Stimulated activated CD4-positive, alpha-beta T cell treated with anti-CD3 and anti-CD28 coated beads, Interleukin-15, amount 100 ng/mL, for 24 hours (primary cell): ENCODE measurements around the gene MAPK9.

ENCODE experiments used
- DNase-seq: peaks from one replicate; pipeline ENCODE4 v3.0.0-alpha.2; 2020

The MAPK9 gene

DNA sequence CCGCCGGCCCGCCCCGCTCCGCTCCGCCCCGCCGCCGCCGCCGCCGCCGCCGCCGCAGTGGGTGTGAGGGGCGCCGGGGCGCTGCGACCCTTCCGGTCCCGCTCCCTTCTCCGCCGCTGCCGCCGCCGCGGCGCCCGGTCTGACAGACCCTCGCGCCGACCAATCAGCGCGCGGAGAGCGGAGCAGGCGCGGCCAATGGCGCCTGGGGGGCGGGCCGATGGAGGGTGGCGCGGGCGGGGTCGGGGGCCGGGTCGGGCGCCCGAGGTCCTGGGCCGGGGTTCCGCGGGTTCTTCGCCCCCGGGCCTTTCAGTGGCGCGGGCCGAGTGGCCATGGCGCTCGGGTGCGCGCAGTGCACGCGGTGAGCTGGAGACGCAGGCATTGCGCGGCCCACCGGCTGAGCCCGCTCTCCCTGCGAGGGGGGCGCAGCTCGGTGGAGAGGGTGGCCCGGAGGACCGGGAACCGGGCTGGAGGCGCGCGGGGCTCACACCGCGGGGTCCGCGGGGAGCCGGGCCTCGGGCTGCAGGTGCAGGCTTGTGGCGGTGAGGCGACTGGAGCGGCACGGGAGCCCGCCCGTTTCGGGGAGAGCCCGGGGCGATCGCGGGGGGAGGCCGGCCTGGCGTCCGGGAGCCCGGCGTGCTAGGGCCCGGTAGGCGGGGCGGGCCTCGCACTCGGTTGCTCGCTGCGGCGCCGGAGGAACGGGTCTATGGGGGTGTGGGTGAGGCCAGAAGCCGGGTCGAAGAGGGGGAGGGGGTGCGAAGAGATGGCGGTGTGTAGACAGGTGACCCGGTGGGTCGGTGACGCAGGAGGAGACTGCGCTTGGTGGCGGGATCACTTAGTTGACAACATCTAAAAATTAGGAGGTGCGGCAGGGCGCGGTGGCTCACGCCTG lies at the start of gene MAPK9:
TSS of gene MAPK9 (minus strand) at position 141 of the 889 bp plus-strand sequence. CDS start 11,522 bp downstream, outside the sequence.
- DNase-seq, result peak; percentile 89

DNA sequence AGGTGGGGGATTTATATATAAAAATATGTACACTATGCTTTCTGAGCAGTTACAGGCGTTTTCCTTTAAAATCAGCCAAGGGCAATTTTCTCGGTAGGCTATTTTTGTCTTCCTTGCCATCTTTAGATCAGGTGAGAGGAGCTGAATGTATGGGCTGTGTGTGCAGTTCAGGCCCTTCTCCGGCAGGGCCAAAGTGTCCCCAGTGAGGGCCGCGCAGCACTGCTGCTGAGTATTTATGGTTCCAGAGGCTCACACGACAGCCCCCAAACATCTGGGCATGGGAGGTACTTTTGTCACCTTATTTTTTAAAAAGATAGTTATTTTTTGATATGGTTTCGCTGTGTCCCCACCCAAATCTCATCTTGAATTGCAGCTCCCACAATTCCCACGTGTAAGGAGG lies 49.7 kb upstream of the MAPK9 start:
- no peak for DNase-seq

DNA sequence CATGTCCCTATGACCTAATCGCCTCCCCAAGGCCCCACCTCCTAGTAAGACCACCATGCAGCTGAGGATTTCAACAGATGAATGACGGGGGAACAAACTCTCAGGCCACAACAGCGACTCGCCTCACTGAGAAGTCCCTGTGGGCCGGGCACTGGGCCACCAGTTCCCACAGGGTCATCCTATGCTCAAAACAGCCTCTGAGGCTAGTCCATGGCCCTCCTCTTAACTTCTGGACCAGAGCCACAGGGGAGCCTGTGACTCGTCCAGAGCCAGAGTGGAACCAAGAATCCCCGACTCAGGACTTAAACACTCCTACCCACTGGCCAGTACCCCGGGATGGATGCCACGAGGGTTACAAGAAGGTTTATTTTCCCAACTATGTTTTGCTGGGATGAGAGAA lies 49.0 kb upstream of the MAPK9 start:
- no peak for DNase-seq

DNA sequence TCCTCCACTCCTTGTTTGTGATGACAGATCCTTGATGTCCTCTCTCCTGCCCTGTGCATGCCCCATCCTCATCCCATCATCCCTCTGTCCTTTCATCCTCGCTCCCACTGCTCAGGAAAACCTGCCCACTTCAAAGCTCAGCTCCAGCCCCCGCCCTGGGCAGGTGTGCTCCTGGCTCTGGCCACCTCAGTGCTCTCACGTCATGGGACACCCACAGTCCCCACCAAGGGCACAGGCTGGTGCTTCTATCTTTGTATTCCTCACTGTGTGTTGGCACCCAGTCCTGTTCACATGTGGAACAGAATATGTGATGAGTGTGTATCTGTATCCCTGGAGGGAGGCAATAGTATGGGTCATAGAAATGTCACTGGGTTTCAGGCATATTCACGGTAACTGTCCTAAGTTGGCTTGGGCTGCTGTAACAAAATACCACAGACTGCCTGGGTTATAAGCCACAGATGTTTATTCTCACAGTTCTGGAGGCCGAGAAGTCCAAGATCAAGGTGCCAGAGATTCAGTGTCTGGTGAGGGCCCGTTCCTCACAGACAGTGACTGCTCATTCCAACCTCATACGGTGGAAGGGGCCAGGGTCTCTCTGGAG lies 47.8 kb upstream of the MAPK9 start:
- DNase-seq, result no peak

DNA sequence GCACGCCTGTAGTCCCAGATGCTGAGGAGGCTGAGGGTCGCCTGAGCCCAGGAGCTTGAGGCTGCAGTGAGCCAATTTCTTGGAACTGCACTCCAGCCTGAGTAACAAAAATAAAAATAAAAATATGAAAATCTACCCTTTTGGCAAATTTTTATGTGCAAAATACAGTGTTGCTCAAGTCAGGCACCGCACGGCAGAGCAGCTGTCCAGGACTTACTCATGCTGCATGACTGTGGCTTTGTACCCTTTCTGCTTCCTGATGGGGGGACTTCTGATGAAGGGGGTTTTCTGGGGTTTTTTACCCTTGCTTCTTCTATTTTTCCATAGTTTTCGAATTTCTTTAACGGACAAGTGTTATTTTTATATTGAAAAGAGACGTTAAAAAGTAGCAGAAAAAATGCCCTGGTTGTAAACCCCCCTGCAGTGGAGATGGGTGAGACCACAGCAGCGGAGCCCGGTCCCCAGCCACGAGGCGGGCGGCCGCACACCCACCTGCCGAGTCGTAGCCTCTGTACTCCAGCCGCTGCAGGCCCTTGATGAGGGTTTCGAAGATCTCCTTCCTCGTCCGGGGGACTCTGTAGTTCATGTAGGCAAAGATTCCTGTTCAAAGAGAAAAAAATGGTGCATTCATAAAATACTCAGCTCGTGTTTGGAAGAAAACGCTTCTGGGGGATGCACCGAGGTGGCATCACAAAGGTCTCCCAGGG lies 46.3 kb upstream of the MAPK9 start:
- DNase-seq, result no peak

DNA sequence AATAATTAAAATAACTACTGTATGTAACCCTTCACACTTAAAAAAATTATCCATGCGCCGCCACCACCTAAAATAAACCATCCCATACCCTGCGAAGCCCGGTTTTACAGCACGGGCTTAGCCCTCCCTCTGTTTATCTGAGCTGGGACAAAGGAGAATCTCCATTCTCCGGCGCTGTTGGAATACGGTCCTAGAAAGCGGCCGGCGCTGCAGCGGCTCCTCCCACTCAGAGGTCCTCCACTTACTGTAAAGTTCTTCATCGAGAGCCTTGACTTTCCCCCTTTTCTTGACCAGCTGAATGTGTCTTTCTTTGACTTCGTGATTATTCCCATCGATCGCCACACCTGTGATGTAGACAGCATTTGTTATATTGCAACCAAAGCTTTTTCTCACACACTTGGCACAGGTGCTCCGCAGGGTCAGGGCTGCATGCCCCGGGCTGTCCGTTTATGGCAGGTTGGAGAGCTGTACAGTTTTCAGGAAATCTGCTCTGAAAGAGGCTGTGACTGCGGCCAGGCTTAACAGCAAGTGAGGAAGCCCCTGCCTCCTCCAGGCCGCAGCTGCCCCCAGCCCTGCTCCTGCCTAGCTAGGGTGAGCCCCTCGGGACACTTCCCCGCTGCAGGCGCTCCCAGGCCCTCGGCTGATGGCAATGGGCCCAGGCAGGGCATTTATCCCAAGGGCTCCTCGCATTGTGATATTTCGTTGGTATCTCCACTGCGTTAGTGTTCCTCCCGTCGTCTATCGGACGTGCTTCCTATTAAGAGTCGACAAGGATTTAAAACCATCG lies 44.5 kb upstream of the MAPK9 start:
- no peak for DNase-seq

DNA sequence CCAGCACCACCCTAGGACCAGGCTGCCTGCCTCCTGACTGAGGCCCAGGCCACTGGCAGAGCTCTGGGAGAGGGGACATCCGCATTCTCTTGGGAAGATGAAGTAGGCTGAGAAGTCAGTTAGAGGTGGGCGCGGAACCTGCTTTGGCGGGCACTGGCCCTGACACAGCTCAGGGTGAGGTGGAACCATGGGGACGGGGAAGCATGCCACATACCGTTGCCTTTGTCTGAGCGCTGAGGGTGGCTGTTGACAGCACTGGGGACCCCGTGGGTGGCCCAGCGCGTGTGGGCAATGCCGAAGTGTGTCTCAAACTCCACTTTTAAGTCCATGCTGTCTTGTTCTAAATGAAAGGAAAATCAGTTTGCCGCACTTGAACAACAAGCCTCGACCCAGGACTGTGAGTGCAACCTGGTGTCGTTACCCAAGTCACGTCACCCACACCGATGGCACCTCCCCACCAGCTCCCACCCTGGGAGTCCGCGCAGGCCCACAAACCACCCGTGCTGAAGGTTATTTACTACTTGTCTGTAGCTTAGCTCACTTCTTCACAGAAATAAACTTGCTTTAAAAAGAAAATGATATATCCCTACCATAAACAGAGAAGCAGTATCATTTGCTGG lies 43.8 kb upstream of the MAPK9 start:
- no peak for DNase-seq

DNA sequence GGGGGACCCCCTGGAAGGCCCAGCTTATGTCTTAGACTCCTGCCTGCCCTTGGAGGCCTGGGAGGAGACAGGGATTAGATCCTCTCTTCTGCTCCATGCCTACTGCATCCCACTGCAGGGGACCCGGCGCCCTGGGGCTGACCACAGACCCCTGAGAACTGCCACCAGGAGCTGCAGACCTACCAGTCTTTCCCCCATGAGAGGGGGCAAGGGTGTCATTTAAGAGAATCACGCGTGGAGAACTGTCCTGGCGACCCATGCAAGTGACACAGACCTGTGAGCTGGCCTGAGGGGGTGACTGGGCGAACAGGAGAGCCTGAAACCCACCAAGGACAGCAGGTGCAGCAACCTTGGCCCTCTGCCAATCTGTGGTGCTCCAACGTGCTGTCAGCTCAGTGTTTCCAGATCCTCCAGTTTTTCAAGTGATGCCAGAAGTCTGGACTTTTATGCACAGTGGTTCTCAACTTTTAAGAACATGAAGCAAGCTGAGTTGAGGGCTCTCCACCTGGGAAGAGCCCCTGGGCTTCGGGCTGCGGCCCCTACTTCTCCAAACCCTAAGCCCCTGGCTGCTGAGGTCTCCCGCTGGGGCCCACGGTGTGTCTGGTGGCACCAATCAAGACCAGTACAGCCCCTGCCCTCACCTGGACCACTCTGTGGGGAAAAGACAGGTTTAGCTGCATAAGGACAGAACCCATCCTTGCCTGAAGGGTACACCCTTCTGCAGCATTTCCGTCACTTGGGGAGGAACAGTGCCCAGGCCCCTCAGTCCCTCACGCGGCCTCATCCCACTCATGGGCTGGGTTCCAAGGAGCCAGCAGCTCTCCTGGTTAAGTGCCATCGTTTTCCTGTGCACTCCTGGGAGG lies 43.1 kb upstream of the MAPK9 start:
- no peak for DNase-seq

DNA sequence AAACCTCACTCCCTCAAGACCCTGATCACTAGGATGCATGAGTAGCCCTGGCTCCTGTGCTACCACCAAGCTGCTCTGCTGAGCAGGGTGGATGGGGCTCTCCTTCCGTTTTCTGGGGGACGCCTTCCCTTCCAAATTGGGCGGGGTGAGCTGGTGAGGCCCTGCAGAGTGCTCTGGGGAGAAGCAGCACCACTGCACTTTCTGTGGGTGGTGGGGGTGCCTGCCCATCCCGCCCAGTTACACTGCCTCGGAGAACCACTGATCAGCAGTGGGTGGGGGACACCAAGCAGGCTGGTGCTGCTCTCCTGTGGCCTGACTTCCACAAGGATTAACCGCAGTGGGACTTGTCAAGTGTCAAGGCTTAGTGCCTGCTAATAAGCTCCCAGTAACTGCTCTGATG lies 42.3 kb upstream of the MAPK9 start:
- DNase-seq, result no peak

DNA sequence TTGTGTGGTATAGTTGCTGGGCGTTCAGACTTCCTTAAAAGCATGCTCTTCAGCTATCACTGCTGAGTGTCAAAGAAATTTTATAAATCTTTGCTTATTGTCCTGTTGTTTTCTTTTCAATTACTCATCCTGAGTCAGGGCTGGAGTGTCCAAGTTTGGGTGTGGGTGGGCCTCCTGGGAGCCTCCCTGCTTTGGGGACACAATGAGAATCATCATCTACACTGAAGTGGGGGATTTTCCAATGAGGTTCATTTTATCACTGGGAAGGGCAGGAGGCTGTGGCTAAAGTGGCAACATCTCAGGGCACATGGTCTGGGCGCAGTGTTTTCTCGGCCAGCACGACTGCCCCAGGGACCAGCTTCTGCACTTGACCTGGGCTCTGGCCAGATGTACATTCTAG lies 41.8 kb upstream of the MAPK9 start:
- DNase-seq, result no peak

DNA sequence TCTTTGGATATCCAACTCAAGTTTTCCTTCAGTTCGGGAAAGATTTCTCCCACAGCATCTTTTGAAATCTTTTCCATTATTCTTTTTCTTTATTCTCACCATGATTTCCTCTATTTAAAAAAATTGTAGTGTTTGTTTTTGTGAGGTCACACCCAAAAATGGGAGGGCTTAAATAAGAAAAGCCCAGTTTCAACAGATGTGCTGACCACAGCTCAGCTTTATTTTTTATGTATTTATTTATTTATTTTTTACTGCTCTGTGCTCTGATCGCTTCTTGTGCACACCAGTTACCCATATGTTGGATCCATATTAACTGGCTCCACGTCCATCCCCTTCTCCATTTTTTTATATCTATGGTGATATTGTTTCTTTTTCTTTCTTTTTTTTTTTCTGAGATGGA lies 41.0 kb upstream of the MAPK9 start:
- no peak for DNase-seq

DNA sequence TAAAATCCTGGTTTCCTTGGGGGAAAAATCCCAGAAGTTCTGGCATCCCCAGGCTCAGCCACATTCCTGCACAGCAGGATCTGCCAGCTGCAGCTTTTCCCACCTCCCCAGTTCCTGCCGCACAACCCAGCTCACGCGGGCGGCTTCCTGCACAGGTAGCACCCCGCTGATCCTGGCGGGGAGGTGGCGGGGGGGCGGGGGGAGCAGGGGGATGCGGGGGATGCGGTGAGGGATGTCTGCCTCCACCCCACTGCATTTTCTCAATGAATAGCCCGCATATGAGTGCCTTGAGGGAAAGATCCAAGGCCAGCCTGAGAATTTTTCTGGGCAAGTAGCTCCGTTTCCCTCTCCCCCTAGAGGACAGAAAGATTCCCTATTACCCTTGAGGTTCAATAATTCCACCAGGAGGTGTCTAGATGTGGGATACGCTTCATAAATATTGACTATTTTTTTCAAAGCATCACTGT lies 40.2 kb upstream of the MAPK9 start:
- DNase-seq, result no peak

DNA sequence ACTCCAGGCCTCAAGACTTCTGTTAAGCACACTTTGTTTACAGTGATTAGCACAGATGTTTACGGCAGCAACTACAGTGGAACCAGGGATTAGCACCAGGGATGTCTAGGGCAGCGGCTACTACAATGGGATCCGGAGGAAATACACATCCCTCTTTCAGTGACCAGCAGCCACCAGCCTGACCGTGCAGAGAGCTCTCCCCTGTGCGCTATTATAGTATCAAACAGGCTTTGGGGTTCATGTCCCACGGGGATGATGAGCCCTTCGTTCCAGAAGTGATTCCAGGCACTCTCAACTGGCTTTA lies 39.7 kb upstream of the MAPK9 start:
- DNase-seq, result no peak

DNA sequence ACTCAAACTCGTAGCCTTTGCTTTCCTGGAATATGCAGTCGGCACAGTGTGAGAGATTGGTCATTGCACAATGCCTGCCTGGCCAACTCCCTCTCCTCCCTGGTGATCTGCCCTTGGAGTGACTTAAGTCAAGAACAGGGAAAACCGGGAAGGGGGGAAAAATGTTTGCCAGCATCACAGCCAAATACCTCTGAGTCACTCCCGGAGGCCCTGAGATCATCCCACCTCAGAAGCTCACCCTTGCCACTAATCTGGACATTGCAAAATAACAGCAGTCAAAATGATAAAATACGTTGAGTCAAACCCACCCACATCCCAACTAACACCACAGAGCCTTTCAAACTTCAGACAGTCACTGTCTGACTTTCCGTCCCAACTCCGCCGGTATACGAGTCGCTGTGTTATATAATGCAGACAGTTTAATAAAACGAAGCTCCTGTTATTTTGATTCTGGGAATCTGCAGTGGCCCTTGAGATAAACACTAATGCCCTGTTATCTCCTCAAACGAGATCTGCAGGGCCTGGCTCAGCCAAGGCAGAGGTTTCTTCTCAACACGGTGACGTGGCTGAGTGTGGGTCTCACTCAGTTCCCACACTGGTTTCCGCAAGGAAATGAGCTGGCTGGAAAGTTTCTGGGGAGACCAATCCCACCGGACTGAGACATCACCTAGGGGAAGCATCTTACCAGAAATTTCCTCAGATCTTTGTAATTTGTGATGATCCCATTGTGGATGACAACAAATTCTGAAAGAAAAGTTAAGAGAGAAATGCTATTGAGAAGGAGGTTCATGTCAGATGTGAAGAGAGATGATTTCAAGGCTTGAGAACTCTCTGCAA lies 39.1 kb upstream of the MAPK9 start:
- no peak for DNase-seq

DNA sequence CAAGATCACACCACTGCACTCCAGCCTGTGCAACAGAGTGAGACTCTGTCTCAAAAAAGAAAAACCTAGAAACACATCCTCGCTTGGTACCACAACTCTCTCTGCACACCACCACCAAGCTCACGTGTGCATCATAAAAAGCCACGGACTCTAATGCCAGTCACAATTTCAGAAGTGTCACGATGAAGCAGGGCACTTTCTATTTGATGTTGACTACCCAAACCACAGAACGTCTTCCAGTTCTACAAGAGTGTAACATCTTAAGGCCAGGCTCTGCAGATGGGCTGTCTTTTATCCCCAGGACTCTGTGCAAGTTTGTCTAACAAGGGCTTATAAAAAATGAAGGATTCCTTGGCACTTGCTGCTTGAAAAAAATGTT lies 38.4 kb upstream of the MAPK9 start:
- no peak for DNase-seq

DNA sequence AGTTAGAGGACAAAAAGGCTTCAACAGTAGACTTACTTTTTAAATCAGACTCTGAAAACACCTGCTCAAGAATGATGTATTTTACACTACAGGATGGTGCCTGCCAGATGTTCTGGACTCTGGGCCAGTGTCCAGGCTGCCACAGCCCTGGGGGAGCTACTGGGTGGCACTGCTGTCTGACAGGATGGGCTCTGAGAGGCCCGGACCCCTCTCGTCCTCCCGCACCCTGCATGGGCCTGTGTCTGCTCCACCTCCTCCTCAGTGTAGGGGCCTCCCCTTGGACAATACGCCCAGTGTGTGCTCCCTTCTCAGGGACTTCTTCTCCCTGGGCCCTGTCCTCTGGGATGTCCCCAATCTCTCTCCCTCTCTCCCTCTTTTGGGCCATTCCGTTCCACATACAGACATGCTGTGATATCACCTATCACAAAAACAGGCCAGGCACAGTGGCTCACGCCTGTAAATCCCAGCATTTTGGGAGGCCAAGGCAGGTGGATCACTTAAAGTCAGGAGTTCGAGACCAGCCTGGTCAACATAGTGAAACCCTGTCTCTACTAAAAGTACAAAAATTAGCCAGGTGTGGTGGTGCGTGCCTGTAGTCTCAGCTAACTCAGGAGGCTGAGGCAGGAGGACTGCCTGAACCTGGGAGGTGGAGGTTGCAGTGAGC lies 37.9 kb upstream of the MAPK9 start:
- no peak for DNase-seq

DNA sequence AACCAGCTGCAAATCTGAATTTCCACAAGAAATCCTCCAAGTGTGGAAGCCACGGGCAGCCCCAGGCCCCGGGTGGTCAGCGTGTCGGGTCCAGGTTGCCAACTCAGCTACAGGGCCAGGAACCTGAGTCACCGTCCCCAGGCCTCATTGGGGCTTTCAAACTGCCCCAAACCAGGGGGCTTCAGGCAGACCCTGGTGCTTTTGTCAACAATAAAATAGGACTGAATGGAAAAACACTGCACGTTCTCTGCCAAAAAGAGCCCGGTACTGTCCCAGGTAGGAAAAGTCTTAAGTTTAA lies 37.2 kb upstream of the MAPK9 start:
- no peak for DNase-seq

DNA sequence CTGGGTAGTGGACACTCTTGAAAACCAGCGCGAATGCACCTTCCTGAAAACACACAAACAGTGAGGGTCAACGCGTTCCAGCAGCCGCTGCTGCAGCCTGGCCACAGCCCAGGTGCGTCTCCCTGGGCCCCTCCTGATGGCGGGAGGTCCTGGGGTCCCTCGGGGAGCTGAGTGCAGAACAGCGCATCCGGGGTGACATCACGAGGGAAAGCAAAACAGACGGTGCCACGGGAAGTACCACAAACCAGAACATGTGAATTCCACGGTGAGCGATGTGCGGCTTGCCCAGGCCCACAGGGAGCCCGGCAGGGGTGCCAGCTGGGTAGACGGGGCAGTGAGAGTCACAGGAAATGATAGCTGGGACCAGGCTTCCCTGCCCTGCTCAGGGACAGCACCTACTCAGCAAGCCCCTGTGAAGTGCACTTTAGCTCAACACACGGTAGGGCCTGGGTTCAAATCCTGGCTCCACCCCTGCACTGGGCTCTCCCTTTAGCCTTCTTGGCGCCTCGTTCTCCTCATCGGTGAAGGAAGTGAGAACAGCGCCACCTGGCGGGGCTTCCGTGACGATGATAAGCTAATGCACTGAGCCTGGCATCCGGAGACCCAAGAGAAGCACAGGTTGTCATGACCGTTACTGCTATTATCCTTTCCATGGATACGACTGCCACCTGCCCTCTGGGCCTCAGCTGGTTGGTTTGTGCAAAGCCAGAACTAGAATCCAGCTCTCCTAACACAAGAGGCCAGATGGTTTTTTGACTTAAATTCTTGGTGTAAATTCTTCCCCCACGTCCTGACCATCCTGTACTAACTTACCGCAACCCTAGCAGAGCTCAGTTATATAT lies 36.6 kb upstream of the MAPK9 start:
- peak; percentile 90 for DNase-seq

DNA sequence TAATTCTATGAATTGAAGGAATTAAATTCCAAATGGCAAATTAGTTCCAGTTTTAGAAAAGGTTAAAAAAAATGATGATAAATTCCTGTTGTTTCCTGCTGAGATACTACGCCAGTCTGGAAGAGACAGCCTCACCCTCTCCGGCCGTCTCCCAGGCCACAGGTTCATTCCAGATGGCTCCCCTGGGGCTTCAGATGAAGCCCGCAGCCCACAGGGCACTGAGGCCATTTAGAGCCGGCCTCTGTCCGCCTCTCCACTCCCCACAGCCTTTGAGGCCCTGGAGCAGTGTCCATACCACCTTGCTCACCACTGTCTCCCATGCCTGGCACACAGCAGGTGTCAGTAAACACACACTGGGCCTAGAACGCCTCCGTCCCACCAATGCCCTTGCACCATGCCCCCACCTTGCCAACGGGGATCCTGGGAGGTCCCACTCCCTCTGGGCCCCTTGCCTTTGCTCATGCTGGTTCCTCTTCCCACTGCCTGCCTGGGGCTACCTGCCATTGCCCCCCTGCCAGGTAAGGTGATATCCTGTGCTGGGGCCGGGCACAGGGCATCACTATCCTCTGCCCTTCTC lies 35.2 kb upstream of the MAPK9 start:
- DNase-seq, result no peak
